Transverse colon (tissue), 3 donors: ENCODE measurements around the gene ADCY5.

Experiments used
- CTCF ChIP-seq, 5 experiments: fragments of 200-600 bp in 3 of 5; fragments of 450-650 bp in 2 of 5; sonication (generic) in 3 of 5; IDR thresholded peaks; 1 replicate in 2 of 5; 2 replicates in 3 of 5; pipeline ENCODE4 v1.5.1; 2016 to 2017; ENCODE audit warnings: antibody characterized with exemption in 5 of 5, inconsistent platforms in 3 of 5, mild to moderate bottlenecking in 2 of 5, moderate library complexity in 1 of 5
- EP300 ChIP-seq: sonication (generic); formaldehyde crosslinking; IDR thresholded peaks from one replicate; pipeline ENCODE4 v1.6.1; 2017; ENCODE audit warnings: antibody characterized with exemption, low read depth
- POLR2A ChIP-seq: fragments of 450-650 bp; IDR thresholded peaks from one replicate; pipeline ENCODE4 v1.6.1; 2016; ENCODE audit warnings: antibody characterized with exemption, mild to moderate bottlenecking, moderate library complexity

GRCh38 chr3:123429362-123430125, 19.3 kb downstream of the ADCY5 start:
- no peak for TF ChIP-seq POLR2A
- TF ChIP-seq CTCF (IDR thresholded peaks at IDR 0.05): no peak
- no peak for TF ChIP-seq EP300
